K562 (cell line): ENCODE measurements around the gene MYBPH. TPM values are rescaled to one million over a fixed set of nuclear protein-coding genes. Genes with fewer than 3 reads are reported as not detected.
A peak's percentile ranks its signal among the peaks of the same experiment; 100 is the strongest.

Experiments
- ATAC-seq: fragments of 200-7000 bp; cut with Tn5 transposase; 3 replicates; pipeline ENCODE4 v1.9.1; 2020; ENCODE audit warnings: moderate library complexity
- BruUV-seq: library from RNA; stranded (reverse); fragments of 400-500 nt; replicated peaks from 2 replicates; lab custom pipeline; 2021; lab: Mats Ljungman, UMichigan
- CTCF ChIA-PET: fragments of 300-600 bp; formaldehyde crosslinking; extraction: SDS; loops from one replicate; lab custom pipeline; 2021; ENCODE audit warnings: low intra/inter-chr PET ratio; lab: Yijun Ruan, JAX
- POLR2A ChIA-PET: fragments of 300-600, 350-650 bp; sonication (Branson Sonifier 250); formaldehyde crosslinking; extraction: SDS; loops from one replicate; lab custom pipeline; 2021; ENCODE audit warnings: antibody characterized with exemption, inconsistent platforms; lab: Yijun Ruan, JAX
- DNase-seq, 4 experiments: peaks; one replicate each; pipeline versions ENCODE4 v3.0.0 to v3.0.0-alpha.2; 2011 to 2018; ENCODE audit warnings: low spot score in 3 of 4, mixed read lengths in 3 of 4; ENCODE audit errors: extremely low read depth in 1 of 4
- FAIRE-seq: peaks from 2 replicates; lab custom pipeline; 2011; peaks lifted over from hg19 to GRCh38; lab: Jason Lieb, UNC
- H2AFZ ChIP-seq: 2 replicates; pipeline ENCODE4 v1.6.0; 2011; ENCODE audit warnings: low read depth, low read length, control low read depth, inconsistent platforms
- H3K27ac ChIP-seq: fragments of 200-600 bp; 3 replicates; pipeline ENCODE4 v1.8.0; 2011; ENCODE audit warnings: low read depth, mild to moderate bottlenecking, control low read depth, inconsistent platforms, low read length, moderate library complexity, mixed read lengths; ENCODE audit errors: extremely low read depth
- H3K27me3 ChIP-seq, 2 experiments: fragments of 300-600 bp in 1 of 2; 2 replicates in 1 of 2; 3 replicates in 1 of 2; pipeline versions ENCODE4 v1.6.0 to v1.8.0; 2011; ENCODE audit warnings: inconsistent platforms in 2 of 2, low read length in 2 of 2, mild to moderate bottlenecking in 1 of 2, mixed read lengths in 1 of 2, moderate library complexity in 1 of 2; ENCODE audit not compliant: control insufficient read depth in 2 of 2, insufficient read depth in 2 of 2
- H3K36me3 ChIP-seq: fragments of 300-600 bp; 3 replicates; pipeline ENCODE4 v1.8.0; 2011; ENCODE audit warnings: mild to moderate bottlenecking, low read length, inconsistent platforms; ENCODE audit not compliant: control insufficient read depth, insufficient read depth
- H3K4me1 ChIP-seq, 2 experiments: fragments of 200-600 bp in 1 of 2; replicated peaks in 1 of 2; 2 replicates in 1 of 2; 3 replicates in 1 of 2; pipeline versions ENCODE4 v1.5.1 to v1.8.0; 2011; ENCODE audit warnings: inconsistent platforms in 2 of 2, low read length in 2 of 2, mild to moderate bottlenecking in 1 of 2, mixed read lengths in 1 of 2, moderate library complexity in 1 of 2; ENCODE audit not compliant: control insufficient read depth in 2 of 2, insufficient read depth in 2 of 2
- H3K4me2 ChIP-seq: 2 replicates; pipeline ENCODE4 v1.6.1; 2011; ENCODE audit warnings: low read length, control low read depth, inconsistent platforms, mixed read lengths; ENCODE audit not compliant: insufficient read depth
- H3K4me3 ChIP-seq: fragments of 200-600 bp; sonication (generic), shearing (Covaris generic); 2 replicates; pipeline ENCODE4 v1.5.1; 2016; ENCODE audit warnings: control low read depth, inconsistent platforms
- H3K79me2 ChIP-seq: fragments of 200-600 bp; 3 replicates; pipeline ENCODE4 v1.8.0; 2011; ENCODE audit warnings: low read length, inconsistent platforms; ENCODE audit not compliant: control insufficient read depth, insufficient read depth
- H3K9ac ChIP-seq, 2 experiments: 2 replicates each; pipeline versions ENCODE4 v1.6.0 to v1.6.1; 2011; ENCODE audit warnings: low read depth in 2 of 2, low read length in 2 of 2, control low read depth in 1 of 2, inconsistent platforms in 1 of 2, mild to moderate bottlenecking in 1 of 2, mixed read lengths in 1 of 2; ENCODE audit not compliant: insufficient read depth in 1 of 2
- H3K9me1 ChIP-seq: one replicate; pipeline ENCODE4 v1.6.0; 2011; ENCODE audit warnings: inconsistent platforms, mild to moderate bottlenecking, low read length, moderate library complexity; ENCODE audit not compliant: control insufficient read depth, insufficient read depth
- H3K9me3 ChIP-seq: replicated peaks from 2 replicates; pipeline ENCODE4 v1.5.1; 2011; ENCODE audit warnings: low read depth, low read length, inconsistent platforms; ENCODE audit not compliant: control insufficient read depth, insufficient read depth
- H4K20me1 ChIP-seq: replicated peaks from 2 replicates; pipeline ENCODE4 v1.6.1; 2011; ENCODE audit warnings: low read length, inconsistent platforms, mixed read lengths; ENCODE audit not compliant: control insufficient read depth, insufficient read depth
- CREBBP ChIP-seq: IDR thresholded peaks from one replicate; pipeline ENCODE4 v1.6.1; 2012; ENCODE audit warnings: low read depth, mild to moderate bottlenecking, control low read depth, inconsistent platforms, low read length
- DACH1 ChIP-seq: fragments of 450-650 bp; IDR thresholded peaks from 2 replicates; pipeline ENCODE4 v1.6.1; 2018; ENCODE audit not compliant: partially characterized antibody
- FOXO4 ChIP-seq: fragments of 450-650 bp; formaldehyde crosslinking; IDR thresholded peaks from 2 replicates; pipeline ENCODE4 v1.4.0; 2020; ENCODE audit warnings: mild to moderate bottlenecking, moderate library complexity
- KAT8 ChIP-seq: fragments of 450-650 bp; IDR thresholded peaks from 2 replicates; pipeline ENCODE4 v1.6.1; 2016; ENCODE audit warnings: low read depth, mild to moderate bottlenecking
- MED1 ChIP-seq: sonication (generic); formaldehyde crosslinking; IDR thresholded peaks from 2 replicates; pipeline ENCODE4 v1.8.1; 2023; ENCODE audit warnings: missing genetic modification reagents, borderline replicate concordance
- PKNOX1 ChIP-seq: fragments of 450-650 bp; IDR thresholded peaks from 2 replicates; pipeline ENCODE4 v1.6.1; 2016
- THAP12 ChIP-seq: fragments of 250-450 bp; sonication (Bioruptor Pico); IDR thresholded peaks from 2 replicates; pipeline ENCODE4 v1.9.0; 2021; ENCODE audit warnings: mild to moderate bottlenecking, inconsistent platforms
- ZFP91 ChIP-seq: sonication (generic); formaldehyde crosslinking; IDR thresholded peaks from 2 replicates; pipeline ENCODE4 v1.8.0; 2022; ENCODE audit warnings: mild to moderate bottlenecking, missing genetic modification reagents
- ZNF232 ChIP-seq: sonication (generic); formaldehyde crosslinking; IDR thresholded peaks from 2 replicates; pipeline ENCODE4 v1.8.0; 2022; ENCODE audit warnings: mild to moderate bottlenecking, missing genetic modification reagents
- ZNF354B ChIP-seq: fragments of 250-450 bp; sonication (Bioruptor Pico); IDR thresholded peaks from 2 replicates; pipeline ENCODE4 v1.4.0; 2020
- WGBS: fragments of 100-300 bp; shearing (Covaris generic); methylation state at CpG from one replicate; pipeline ENCODE4 v1.1.6; 2016; ENCODE audit warnings: low coverage, mixed read lengths; ENCODE audit not compliant: insufficient coverage; ENCODE audit errors: missing lambda C conversion rate; 5-methylcytosine and 5-hydroxymethylcytosine counted together
- in situ Hi-C: fragments of 300-500 bp; cut with MboI; formaldehyde crosslinking; loops from 4 replicates; pipeline ENCODE4 v1.15.0; 2018; ENCODE audit warnings: inconsistent platforms, mixed read lengths
- intact Hi-C: fragments of 100-400 bp; cut with micrococcal nuclease; formaldehyde crosslinking; loops from 2 replicates; pipeline ENCODE4 v1.14.2; 2022
- polyA plus RNA-seq, 8 experiments: library from polyadenylated mRNA; depleted of rRNA in 4 of 8; stranded (reverse) in 5 of 8; unstranded in 3 of 8; fragments of >200 nt; fragmentation: Nextera tagmentation in 2 of 8; fragmentation: Illumina TruSeq in 1 of 8; extraction: Ambion mirVana in 2 of 8; extraction: Trizol in 1 of 8; gene quantifications; 2 replicates each; pipeline versions ENCODE4 v1.2.1 to v1.2.3, GENCODE V29; 2011 to 2014; ENCODE audit warnings: inconsistent platforms in 1 of 8, missing spikeins in 1 of 8
- total RNA-seq, 7 experiments: library from RNA; depleted of rRNA in 6 of 7; stranded (reverse); fragments of >200 nt in 6 of 7; fragmentation: Illumina TruSeq in 2 of 7; extraction: Trizol in 2 of 7; gene quantifications; 2 replicates each; pipeline versions ENCODE4 v1.2.1 to v1.2.3, GENCODE V29; 2011 to 2021; ENCODE audit warnings: low replicate concordance in 1 of 7

MYBPH gene
- total and polyA plus RNA-seq, 9 of the 15 experiments (the other 6 are each of a cell fraction or from before 2014, with no cell fraction given): 0.13 TPM; not detected in 8

GRCh38 chr1:203127666-203128430, 47.8 kb downstream of the MYBPH start, which contains the start of gene ADORA1 (continued):
- peak; percentile 70 for TF ChIP-seq ZFP91 (CRISPR knock-in tag)

- Histone ChIP-seq H3K9me1 (no peaks in the 10 kb centered on the region), H2AFZ (no peak overlapping the region), H3K27me3 (peaks cover 3 to 72% of the 10 kb centered on the region in 2 experiments; a peak in 4 of 5 replicates), H3K27ac (no peak overlapping the region), H4K20me1 (peaks cover 22% of the 10 kb centered on the region), H3K4me1 (peaks cover 0 to 16% of the 10 kb centered on the region in 2 experiments; a peak in 2 of 5 replicates), H3K9ac (no peak overlapping the region), H3K4me3 (no peak overlapping the region), H3K79me2 (no peaks in the 10 kb centered on the region), H3K4me2 (no peak overlapping the region), H3K9me3 (no peaks in the 10 kb centered on the region), H3K36me3 (no peaks in the 10 kb centered on the region)
- ChIA-PET POLR2A (interaction anchor here (0.6 to 1.6 kb wide), 6 partner anchors 9 to 101 kb away, joined by 3 to 5 read pairs (median 3); no protein-coding TSS in a partner anchor), CTCF (no interaction called here)
- ATAC-seq (no peak), DNase-seq (no peak), FAIRE-seq (no peak)
- in situ Hi-C loops (no loop called here), intact Hi-C loops (no loop called here)
- 3% methylated on average over 11 of the region's 12 CpGs for WGBS
- no TSS peak for BruUV-seq
- TF ChIP-seq PKNOX1 (no peak), MED1 (no peak), FOXO4 (CRISPR knock-in tag) (no peak), KAT8 (no peak), THAP12 (CRISPR knock-in tag) (no peak), DACH1 (no peak), ZNF354B (CRISPR knock-in tag) (no peak), ZNF232 (no peak), CREBBP (no peak)
Measured at GRCh38 chr1:203126866-203127665, 48.6 kb downstream of the MYBPH start.
